ENCODE measurements around the gene SPACA7.

- TF ChIP-seq YY1 (IDR thresholded peaks at IDR 0.05; ENCODE audit: insufficient read depth, insufficient read length) (no peak), SUZ12 (IDR thresholded peaks at IDR 0.05; ENCODE audit: extremely low read depth, insufficient read depth, insufficient read length) (no peak), ZNF274 (IDR thresholded peaks at IDR 0.05; ENCODE audit: low read depth, low read length) (no peak)
Observed at GRCh38 chr13:112332727-112333126, 43.4 kb upstream of the SPACA7 start.
